Measurements from ENCODE around the gene ADAMTS17.

The ADAMTS17 gene

GRCh38 chr15:100309109-100310040 is 32.4 kb downstream of the ADAMTS17 start:
- no peak for DNase-seq

GRCh38 chr15:100308608-100309007 is 33.2 kb downstream of the ADAMTS17 start:
- no peak for DNase-seq

GRCh38 chr15:100308213-100308600 is 33.6 kb downstream of the ADAMTS17 start:
- no peak for DNase-seq

GRCh38 chr15:100307241-100308212 is 34.2 kb downstream of the ADAMTS17 start:
- DNase-seq = no peak

- DNase-seq = no peak
Observed at GRCh38 chr15:100306098-100306497, 35.7 kb downstream of the ADAMTS17 start.

GRCh38 chr15:100301910-100302431 is 39.8 kb downstream of the ADAMTS17 start:
- DNase-seq = no peak

GRCh38 chr15:100298257-100298656 is 43.5 kb downstream of the ADAMTS17 start:
- DNase-seq = no peak

GRCh38 chr15:100297812-100298211 is 44.0 kb downstream of the ADAMTS17 start:
- no peak for DNase-seq

GRCh38 chr15:100295939-100296565 is 45.7 kb downstream of the ADAMTS17 start:
- no peak for DNase-seq

- no peak for DNase-seq
Observed at GRCh38 chr15:100292010-100292409, 49.8 kb downstream of the ADAMTS17 start.

GRCh38 chr15:100291106-100291505 is 50.7 kb downstream of the ADAMTS17 start:
- peak in 1 of 2 experiments; percentile 24 for DNase-seq

- DNase-seq = no peak
Observed at GRCh38 chr15:100285641-100286295, 56.0 kb downstream of the ADAMTS17 start.

GRCh38 chr15:100284701-100285100 is 57.1 kb downstream of the ADAMTS17 start:
- DNase-seq = no peak

- no peak for DNase-seq
Observed at GRCh38 chr15:100284191-100284590, 57.6 kb downstream of the ADAMTS17 start.

- no peak for DNase-seq
Observed at GRCh38 chr15:100281096-100281917, 60.5 kb downstream of the ADAMTS17 start.

GRCh38 chr15:100279849-100280248 is 61.9 kb downstream of the ADAMTS17 start:
- no peak for DNase-seq

- DNase-seq = no peak
Observed at GRCh38 chr15:100279446-100279845, 62.3 kb downstream of the ADAMTS17 start.

GRCh38 chr15:100278596-100279380 is 63.0 kb downstream of the ADAMTS17 start:
- DNase-seq = no peak

GRCh38 chr15:100277087-100277855 is 64.5 kb downstream of the ADAMTS17 start:
- DNase-seq = no peak

- DNase-seq = no peak
Observed at GRCh38 chr15:100276506-100276905, 65.3 kb downstream of the ADAMTS17 start.

Measured in SW 1271 (cell line).